Measurements from ENCODE around the gene RALY.
"Not testable (repeated sequence)": the region's sequence is repeated elsewhere in the genome, so short reads cannot be mapped to it uniquely, and the experiment has no call there.

The RALY gene

DNA sequence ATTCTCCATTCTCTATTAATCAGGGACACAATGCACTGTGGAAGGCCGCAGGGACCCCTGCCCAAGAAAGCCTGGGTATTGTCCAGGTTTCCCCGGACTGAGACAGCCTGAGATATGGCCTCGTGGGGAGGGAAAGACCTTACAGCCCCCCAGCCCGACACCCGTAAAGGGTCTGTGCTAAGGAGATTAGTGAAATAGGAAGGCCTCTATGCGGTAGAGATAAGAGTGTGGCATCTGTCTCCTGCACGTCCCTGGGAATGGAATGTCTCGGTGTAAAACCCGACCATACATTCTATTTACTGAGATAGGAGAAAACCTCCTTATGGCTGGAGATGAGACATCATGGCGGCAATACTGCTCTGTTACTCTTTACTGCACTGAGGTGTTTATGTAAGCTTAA, 134.1 kb downstream of the RALY start:
- TF ChIP-seq, protein P1, sequence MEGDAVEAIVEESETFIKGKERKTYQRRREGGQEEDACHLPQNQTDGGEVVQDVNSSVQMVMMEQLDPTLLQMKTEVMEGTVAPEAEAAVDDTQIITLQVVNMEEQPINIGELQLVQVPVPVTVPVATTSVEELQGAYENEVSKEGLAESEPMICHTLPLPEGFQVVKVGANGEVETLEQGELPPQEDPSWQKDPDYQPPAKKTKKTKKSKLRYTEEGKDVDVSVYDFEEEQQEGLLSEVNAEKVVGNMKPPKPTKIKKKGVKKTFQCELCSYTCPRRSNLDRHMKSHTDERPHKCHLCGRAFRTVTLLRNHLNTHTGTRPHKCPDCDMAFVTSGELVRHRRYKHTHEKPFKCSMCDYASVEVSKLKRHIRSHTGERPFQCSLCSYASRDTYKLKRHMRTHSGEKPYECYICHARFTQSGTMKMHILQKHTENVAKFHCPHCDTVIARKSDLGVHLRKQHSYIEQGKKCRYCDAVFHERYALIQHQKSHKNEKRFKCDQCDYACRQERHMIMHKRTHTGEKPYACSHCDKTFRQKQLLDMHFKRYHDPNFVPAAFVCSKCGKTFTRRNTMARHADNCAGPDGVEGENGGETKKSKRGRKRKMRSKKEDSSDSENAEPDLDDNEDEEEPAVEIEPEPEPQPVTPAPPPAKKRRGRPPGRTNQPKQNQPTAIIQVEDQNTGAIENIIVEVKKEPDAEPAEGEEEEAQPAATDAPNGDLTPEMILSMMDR (conservative IDR thresholded peaks at IDR 0.05) = no peak
- no peak for TF ChIP-seq ZFX (IDR thresholded peaks at IDR 0.05)
- H3K27ac ChIP-seq = no peak overlapping the region

DNA sequence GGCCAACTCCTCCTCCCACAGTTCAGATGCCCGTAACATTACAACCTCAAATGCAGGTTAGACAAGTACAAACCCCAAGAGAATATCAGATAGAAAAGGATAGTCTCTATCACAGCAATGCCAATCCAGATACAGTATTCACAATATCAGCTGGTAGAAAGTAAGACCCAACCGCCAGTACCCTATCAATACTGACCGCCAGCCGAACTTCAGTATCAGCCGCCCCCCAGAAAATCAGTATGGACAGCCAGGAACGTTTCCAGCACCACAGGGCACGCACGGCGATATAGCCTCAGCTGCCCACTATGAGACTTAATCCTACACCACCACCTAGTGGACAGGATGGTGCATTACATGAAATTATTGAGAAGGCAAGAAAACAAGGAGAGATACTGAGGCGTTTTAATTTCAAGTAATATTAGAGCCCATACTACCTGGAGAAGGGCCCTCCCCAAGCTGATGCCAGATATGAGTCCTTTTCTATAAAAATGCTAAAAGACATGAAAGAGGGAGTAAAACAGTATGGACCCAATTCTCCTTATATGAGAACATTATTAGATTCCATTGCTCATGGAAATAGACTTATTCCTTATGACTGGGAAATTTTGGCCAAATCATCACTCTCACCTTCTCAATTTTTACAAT, 135.9 kb downstream of the RALY start:
- no peak for TF ChIP-seq ZFX (IDR thresholded peaks at IDR 0.05)
- TF ChIP-seq, protein P1 (conservative IDR thresholded peaks at IDR 0.05) = peak; percentile 93
- no peak overlapping the region for H3K27ac ChIP-seq

DNA sequence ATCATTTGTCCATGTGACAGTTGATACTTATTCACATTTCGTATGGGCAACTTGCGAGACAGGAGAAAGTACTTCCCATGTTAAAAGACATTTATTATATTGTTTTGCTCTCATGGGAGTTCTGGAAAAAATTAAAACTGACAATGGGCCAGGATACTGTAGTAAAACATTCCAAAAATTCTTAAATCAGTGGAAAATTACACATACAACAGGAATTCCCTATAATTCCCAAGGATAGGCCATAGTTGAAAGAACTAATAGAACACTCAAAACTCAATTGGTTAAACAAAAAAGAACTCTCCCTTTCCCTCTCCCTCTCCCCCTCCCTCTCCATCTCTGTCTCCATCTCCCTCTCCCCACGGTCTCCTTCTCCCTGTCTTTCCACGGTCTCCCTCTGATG, 137.8 kb downstream of the RALY start:
- TF ChIP-seq, protein P1 (conservative IDR thresholded peaks at IDR 0.05) = no peak
- no peak for TF ChIP-seq ZFX (IDR thresholded peaks at IDR 0.05)
- no peak overlapping the region for H3K27ac ChIP-seq

DNA sequence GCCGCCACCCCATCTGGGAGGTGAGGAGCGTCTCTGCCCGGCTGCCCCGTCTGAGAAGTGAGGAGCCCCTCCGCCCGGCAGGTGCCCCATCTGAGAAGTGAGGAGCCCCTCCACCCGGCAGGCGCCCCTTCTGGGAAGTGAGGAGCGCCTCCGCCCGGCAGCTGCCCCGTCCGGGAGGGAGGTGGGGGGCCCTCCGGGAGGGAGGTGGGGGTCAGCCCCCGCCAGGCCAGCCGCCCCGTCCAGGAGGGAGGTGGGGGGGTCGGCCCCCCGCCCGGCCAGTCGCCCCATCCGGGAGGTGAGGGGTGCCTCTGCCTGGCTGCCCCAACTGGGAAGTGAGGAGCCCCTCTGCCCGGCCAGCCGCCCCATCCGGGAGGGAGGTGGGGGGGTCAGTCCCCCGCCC, 138.8 kb downstream of the RALY start:
- not testable (repeated sequence) for H3K27ac ChIP-seq

DNA sequence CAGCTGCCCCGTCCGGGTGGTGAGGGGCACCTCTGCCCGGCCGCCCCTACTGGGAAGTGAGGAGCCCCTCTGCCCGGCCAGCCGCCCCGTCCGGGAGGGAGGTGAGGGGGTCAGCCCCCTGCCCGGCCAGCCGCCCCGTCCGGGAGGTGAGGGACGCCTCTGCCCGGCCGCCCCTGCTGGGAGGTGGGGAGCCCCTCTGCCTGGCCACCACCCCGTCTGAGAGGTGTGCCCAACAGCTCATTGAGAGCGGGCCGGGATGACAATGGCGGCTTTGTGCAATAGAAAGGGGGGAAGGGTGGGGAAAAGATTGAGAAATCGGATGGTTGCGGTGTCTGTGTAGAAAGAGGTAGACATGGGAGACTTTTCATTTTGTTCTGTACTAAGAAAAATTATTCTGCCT, 139.2 kb downstream of the RALY start:
- not testable (repeated sequence) for H3K27ac ChIP-seq

DNA sequence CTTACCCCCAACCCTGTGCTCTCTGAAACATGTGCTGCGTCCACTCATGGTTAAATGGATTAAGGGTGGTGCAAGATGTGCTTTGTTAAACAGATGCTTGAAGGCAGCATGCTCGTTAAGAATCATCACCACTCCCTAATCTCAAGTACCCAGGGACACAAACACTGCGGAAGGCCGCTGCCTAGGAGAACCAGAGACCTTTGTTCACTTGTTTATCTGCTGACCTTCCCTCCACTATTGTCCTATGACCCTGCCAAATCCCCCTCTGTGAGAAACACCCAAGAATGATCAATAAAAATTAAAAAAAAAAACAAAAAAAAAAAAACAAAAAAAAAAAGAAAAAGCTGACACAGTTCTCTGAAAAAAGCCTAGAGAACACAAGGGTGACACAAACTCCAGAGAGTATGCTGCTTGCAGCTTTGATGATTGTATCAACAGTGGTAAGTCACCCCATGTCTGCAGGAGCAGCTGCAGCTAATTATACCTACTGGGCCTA, 139.7 kb downstream of the RALY start:
- H3K27ac ChIP-seq = not testable (repeated sequence)

All from C4-2B (cell line).